ENCODE measurements around the gene NTN4.

GRCh38 chr12:95641299-95641952, 149.1 kb downstream of the NTN4 start:
- TF ChIP-seq, protein P1, sequence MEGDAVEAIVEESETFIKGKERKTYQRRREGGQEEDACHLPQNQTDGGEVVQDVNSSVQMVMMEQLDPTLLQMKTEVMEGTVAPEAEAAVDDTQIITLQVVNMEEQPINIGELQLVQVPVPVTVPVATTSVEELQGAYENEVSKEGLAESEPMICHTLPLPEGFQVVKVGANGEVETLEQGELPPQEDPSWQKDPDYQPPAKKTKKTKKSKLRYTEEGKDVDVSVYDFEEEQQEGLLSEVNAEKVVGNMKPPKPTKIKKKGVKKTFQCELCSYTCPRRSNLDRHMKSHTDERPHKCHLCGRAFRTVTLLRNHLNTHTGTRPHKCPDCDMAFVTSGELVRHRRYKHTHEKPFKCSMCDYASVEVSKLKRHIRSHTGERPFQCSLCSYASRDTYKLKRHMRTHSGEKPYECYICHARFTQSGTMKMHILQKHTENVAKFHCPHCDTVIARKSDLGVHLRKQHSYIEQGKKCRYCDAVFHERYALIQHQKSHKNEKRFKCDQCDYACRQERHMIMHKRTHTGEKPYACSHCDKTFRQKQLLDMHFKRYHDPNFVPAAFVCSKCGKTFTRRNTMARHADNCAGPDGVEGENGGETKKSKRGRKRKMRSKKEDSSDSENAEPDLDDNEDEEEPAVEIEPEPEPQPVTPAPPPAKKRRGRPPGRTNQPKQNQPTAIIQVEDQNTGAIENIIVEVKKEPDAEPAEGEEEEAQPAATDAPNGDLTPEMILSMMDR (IDR thresholded peaks at IDR 0.05) = no peak
- TF ChIP-seq POLR2A (IDR thresholded peaks at IDR 0.05) = no peak
